GM20431 (cell line): ENCODE results near the gene EXOSC5.
"Not testable (repeated sequence)": the region's sequence is repeated elsewhere in the genome, so short reads cannot be mapped to it uniquely, and the experiment has no call there.

Source experiments
- in situ Hi-C: fragments of 300-500 bp; cut with MseI, MboI; formaldehyde crosslinking; loops from one replicate; pipeline ENCODE4 v1.15.0; 2020; ENCODE audit warnings: low sequenced_read_pairs; ENCODE audit not compliant: unreplicated experiment

EXOSC5 gene

DNA sequence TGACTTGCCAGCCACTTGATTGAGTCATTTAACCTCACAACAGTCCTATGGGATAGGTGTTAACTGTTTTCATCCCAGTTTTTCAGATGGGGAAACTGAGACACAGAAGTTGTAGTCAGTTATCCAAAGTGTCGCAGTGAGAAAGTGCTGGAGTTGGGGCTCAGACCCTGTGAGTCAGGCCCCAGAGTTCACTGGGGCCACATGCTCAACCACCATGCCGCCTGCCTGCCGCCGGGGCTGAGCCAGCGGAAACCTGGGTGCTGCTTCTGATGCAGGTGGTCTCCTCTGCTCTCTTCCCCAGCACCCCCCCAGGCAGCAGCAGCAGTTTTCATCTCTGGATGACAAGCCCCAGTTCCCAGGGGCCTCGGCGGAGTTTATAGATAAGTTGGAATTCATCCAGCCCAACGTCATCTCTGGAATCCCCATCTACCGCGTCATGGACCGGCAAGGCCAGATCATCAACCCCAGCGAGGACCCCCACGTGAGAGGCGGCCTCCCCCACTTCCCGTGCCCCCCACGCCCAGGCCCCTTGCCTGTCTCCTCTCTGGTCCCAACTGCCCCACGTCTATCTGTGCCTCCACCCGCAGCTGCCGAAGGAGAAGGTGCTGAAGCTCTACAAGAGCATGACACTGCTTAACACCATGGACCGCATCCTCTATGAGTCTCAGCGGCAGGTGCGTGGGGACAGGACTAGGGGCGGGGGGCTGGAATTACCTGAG, 13.3 kb upstream of the EXOSC5 start:
- in situ Hi-C loops: no loop called here

DNA sequence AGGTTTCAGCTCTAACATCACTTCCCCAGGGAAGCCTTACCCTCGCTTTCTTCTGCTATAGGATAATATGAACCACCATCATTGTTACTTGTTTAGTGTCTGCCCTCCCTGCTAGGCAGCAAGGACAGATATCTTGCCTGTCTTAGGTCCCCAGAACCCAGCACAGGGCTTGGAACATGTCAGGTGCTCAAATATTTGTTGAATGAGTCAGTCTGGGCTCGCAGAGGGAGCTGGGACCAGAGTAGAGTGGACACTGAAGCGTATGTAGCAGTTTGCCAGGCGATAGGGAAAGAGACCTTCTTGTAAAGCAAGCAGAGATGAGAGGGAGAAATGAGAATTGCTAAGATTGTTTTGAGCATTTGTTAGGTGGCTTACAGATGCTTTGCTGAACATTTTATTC, 12.1 kb upstream of the EXOSC5 start:
- in situ Hi-C loops: no loop called here

DNA sequence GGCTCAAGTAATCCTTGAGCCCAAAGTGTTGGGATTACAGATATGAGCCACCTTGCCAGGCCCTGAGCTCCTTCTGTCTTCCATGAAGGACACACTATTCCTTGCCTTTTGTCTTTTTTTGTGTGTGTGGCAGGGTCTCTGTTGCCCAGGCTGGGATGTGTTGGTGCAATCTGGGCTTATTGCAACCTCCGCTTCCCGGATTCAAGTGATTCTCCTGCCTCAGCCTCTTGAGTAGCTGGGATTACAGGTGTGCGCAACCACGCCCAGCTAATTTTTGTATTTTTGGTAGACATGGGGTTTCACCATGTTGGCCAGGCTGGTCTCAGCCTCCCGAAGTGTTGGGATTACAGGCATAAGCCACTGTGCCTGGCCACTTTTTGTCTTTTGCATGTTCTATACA, 11.7 kb upstream of the EXOSC5 start:
- in situ Hi-C loops: not testable (repeated sequence)

DNA sequence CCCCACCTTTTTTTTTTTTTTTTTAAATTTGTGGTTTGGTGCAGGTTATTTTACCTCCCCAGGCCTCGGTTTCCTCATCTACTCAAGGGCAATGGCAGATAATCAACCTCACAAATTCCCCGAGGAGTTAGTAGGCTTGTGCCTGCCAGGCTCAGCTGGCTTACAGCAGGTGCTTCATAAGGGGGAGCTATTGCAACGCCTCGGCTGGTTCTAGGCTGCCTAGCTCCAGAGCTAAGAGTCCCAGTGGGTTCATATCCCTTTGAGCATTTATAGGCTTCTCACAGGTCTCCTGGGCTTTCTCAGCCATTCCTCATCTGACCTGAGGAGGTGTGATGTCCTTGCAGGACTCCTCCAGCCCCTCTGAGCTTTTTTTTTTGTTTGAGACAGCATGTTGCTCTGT, 11.1 kb upstream of the EXOSC5 start:
- in situ Hi-C loops: no loop called here

DNA sequence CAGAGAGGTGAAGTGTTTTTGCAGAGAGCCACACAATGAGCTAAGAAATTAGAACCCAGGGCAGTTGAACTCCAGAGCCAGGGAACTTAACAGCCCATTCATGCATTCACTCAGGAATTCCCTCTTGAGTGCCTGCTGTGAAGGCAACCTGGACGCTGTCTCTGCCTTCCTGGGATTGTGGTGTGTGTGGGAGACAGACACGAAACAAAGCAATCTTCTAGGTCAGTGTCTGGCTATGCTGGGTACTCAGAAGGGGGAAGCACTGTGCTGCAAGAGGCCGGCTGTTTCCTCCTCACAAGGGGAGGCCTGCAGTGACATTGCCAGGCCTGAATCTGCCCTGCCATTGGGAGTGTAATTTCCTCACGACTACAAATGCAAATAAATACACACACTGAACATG, 10.1 kb upstream of the EXOSC5 start:
- in situ Hi-C loops: no loop called here

DNA sequence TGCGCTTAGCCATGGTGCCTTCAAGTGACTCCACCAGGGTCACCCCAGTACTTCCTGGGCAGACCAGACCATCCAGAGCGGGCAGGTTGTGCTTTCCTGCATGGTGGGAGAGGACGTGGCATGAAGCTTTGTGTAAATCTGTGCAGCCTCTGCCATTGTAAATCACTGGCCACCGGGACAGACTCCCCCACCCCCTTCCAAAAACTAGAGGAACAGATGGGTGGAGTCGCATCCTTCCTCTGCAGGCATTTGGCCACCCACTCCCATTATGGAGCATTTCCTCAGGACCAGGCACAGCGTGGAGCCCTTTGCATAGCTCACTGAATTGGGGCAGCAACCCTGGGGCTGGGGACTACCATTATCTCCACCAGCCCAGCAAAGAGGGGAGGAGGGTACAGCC, 8.6 kb upstream of the EXOSC5 start:
- in situ Hi-C loops: no loop called here

DNA sequence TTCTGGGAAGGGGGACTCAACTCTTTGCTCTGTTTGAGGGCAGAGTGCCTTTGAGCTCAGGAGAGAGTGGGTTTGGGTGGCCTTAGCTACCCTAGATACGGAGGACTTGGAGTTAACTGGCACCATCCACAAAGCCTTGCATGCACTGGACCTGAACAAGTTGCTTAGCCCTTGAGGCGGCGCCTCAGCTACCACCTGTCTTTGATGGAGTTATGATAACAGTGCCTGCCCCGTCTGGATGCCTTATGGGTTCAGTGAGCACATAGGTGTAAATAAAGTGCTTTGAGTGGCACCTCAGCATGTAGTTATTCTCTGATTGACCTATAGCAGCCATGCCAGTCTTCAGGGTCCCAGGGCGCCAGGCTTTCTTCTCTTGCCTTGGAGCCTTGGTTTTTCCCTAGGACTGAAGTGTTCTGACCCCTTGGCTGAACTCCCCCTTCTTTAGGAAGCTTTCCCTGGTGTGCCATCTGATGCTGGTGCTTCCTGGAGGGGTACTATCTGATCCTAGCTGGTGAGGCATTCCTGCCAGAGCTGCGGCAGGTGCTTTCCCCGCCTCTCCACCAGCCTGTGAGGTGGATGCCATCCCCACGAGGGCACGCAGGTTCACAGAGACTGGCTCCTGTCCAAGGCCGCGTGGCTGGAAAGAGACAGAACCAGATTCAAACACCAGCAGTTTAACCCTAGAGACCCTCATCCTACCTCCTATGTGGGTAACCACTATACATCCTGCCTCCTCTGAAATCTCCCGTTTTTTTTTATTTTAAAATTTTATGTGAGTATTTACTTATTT, 6.2 kb upstream of the EXOSC5 start:
- in situ Hi-C loops: no loop called here

DNA sequence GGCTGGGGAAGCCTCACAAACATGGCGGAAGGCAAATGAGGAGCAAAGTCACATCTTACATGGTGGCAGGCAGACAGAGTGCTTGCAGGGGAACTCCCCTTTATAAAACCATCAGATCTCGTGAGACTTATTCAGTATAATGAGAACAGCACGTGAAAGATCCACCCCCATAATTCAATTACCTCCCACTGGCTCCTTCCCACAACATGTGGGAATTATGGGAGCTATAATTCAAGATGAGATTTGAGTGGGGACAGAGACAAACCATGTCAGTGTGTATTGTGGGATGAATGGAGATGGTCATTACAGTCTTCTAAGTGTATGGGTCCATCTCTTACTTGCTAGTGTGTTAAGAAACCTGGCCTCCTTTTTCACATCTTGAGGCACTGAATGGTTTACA, 4.9 kb upstream of the EXOSC5 start:
- in situ Hi-C loops: no loop called here

DNA sequence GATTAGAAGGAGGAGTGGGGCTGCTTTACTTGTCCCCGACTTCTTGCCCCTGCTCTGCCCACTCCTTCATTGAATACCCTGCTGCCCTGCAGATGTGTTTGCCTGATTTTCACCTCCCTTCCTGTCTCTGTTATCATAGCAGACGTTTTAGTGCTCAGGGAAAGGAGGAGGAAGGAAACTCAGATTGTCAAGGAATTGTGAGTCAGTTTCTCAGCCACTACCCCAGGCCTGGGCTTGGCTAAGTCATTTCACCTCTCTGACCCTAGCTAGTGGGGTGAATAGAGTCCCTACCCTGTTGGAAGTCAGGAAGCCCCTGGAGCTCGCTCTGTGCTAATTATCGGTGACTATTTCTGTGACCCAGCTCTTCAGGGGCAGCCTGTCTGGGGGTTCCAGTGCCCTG, 4.3 kb upstream of the EXOSC5 start:
- in situ Hi-C loops: no loop called here

DNA sequence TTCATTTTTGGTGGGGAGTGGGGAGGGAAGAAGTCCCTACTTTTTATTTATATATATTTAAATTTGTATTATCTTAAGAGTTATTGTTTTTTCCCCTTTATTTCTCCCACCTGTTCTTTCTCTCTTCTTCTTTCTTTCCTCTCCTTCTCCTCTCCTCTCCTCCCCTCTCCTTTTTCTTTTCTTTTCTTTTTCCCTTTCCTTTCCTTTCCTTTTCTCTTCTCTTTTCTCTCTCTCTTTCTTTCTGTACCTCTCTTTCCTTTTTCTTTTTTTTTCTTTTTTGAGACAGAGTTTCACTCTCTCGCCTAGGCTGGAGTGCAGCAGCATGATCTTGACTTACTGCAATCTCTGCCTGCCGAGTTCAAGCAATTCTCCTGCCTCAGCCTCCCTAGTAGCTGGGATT, 2.4 kb upstream of the EXOSC5 start:
- in situ Hi-C loops: no loop called here

DNA sequence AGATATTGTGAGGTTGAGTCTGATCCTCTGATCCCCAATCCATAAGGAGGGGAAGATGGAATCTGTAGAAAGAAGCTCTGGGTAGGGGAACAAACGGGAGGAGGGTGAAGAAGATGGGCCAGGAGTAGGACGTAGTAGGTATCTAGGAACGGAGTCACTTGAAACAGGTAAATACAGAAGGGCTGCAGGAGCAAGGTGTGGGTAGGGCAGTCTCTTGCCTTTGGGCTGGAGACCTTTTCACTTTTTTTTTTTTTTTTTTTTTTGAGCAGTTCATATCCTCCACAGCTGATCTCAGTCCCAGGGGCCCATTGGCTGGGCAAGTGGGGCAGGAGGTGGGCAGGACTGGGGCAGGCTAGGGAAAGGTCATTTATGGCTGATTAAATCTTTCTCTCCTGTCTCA, 1.9 kb upstream of the EXOSC5 start:
- in situ Hi-C loops: no loop called here

DNA sequence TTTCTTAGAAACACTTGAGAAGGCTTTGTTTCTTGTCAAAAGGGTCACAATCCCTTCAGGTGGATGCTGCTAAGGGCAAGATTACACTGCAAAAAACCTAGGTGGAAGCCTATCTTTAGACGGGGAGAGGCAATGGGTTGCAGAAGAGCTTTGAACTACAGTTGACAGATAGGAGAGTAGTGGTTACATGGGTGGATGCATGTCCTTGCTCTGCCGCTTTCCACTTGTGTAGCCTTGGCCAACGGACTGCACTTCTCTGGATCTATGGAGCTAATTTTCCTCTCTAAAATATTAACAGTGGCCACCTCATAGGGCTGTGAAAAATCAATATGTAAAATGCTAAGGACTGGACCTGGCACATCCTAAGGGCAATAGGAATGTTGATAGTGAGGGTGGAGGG, 1.4 kb upstream of the EXOSC5 start:
- in situ Hi-C loops: no loop called here

DNA sequence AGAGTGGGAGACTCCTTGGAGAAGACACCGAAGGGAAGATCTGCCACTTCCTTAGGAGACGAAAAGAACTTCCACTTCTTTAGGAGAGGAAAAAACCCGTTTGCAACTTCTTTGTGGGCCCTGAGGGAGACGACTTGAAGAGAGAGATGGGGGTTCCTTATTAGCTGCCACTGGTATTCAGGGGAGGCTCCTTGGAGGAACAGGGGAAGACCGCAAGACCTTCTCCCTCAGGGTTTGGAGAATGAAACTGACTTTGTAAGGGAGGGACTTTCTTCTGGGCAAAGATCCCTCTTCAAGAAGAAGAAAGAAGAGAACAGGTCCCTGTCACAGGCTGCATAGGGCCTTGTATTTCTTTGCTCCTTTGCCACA, 875 bp upstream of the EXOSC5 start:
- in situ Hi-C loops: no loop called here

DNA sequence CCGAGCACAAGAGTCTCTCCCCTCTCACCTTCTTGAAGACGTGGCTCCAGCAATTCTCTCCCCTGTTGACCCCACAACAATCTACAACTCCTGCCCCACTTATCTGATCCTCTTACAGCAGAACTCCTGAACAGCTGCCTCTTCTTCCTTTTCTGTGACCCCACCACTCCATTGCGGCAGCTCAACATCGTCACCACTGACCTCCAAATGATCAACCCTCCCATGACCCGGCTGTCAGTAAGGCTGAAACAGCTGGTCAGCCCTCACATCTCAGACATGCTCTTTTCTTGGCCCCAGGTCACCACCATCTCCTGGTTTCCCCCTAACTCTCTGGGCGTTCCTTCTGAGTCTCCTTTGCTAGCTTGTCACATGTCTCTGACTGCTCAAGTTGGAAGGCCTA, 1.8 kb downstream of the EXOSC5 start:
- in situ Hi-C loops: no loop called here

DNA sequence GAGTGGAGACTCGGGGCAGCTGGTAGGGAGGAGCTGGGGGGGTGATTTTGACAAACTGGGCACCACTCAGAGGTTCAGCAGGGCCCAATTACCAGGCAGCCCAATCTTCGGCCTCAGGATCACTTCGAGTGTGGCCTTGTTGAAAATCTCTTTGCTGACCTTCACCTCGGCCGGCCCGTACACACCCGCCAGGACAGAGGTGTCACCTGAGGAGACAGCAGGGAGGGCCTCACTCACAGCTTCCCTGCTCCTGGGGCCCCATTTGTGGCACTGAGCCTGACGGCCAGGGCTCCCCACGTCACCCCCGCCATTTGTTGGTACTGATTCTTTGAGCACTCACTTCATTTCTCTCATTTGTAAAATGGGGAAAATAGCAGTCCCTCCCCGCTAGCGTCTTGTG, 4.4 kb downstream of the EXOSC5 start:
- in situ Hi-C loops: no loop called here

DNA sequence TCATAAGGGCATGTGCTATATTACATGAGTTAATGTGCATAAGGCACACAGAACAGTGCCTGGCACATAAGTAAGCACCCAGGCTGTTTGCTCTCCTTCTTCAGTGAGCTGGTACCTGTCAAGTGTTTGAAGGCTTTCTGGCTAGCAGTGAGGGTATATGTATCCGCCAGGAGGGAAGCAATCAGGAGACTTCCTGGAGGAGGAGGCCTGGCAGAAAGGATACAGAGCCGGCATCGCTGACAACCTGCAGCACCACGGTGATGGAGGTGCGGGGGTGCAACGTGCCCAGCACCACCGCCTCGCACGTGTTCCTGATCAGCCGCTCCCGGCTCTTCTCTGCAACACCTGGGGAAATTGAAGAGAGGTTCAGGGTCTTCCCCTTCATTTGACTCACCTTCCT, 5.5 kb downstream of the EXOSC5 start:
- in situ Hi-C loops: no loop called here

DNA sequence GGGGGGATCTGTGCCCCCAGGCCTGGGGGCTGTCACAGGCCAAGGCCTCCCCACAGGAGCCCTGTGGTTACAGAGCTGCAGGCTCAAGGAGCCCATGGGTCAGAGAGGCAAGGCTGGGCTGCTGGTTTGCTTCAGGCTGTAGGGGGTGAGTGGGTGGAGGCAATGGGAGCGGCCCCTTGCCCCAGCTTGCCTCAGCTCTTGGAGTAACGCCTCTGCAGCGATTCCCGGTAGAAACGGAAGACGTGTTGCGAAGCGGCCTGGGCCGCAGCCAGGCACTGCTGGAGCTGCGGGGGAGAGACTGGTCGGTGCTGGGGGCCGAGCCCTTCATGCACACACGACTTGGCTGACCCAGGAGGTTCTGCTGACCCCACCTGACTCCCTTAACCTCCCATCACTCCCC, 10.7 kb downstream of the EXOSC5 start:
- in situ Hi-C loops: no loop called here

DNA sequence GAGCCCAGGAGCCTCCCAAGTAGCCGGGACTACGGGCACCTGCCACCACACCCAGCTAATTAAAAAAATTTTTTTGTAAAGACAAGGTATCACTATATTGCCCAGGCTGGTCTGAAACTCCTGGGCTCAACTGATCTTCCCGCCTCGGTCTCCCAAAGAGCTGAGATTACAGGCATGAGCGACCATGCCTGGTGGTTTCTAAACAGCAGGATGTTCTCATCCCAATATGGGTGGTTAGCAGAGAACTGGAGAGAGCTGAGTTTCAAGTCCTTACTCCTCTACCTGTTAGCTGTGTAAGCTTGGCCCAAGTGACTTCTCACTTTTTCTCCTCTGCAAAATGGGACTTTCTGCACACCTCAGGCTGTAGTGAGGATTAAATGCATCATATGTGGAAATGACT, 12.8 kb downstream of the EXOSC5 start:
- in situ Hi-C loops: no loop called here

DNA sequence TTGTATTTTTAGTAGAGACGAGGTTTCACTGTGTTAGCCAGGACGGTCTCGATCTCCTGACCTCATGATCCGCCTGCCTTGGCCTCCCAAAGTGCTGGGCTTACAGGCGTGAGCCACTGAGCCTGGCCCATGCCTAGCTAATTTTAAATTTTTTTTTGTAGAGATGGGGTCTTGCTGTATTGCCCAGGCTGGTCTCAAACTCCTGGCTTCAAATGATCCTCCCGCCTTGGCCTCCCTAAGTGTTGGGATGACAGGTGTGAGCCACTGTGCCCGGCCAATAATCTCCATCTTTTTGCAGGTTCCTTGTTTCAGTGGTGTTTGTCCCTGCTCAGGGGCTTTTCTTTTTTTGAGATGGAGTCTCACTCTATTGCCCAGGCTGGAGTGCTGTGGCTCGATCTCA, 15.6 kb downstream of the EXOSC5 start:
- in situ Hi-C loops: not testable (repeated sequence)

DNA sequence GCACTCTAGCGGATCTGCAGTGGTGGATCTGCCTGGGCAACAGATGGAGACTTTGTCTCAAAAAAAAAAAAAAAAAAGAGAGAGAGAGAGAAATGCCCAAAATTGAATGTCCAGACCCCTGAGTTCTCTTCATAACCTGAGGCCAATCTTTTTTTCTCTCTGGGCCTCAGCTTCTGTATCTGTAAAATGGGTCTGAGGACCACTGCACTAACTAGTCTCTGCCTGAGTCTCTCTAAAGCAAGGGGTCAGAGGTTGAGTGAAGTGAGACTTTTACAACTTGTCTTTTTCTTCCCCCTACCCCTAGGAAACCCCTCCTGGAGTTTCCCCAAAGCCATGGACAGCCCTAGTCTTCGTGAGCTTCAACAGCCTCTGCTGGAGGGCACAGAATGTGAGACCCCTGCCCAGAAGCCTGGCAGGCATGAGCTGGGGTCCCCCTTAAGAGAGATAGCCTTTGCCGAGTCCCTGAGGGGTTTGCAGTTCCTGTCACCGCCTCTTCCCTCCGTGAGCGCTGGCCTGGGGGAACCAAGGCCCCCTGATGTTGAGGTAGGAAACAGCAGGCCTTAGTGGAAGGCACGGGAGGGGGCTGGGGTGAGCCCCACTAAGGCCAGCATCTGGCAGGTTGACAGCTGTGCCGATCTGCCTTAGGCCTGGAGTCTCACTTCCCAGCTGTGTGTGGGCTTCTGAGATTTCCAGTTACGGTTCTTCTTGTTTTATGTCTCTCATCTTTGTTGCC, 19.0 kb downstream of the EXOSC5 start:
- in situ Hi-C loops: no loop called here

DNA sequence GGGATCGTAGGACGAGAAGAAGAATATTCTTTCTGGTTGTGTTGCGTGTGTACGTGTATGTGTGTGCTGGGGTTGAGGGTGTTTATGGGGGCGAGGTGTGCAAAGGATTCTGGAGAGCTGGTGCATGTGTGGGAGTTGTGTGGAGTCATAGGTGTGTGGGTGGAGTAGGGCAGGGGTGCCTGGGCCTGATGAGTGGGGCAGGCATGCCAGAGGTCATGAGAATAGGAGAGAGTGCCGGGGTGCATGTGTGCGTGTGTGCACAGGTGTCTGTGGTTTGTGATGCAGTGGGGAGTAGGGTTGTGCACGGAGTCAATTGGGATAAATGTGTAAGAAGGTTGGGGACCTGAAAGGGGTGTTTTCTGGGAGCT, 20.2 kb downstream of the EXOSC5 start:
- in situ Hi-C loops: no loop called here
